Hematopoietic multipotent progenitor cell treated with erythropoietin and hydrocortisone succinate and interleukin-3 and kit ligand, for 15 days (in vitro differentiated cells): ENCODE measurements around the gene SYT4.
"Not testable (repeated sequence)": the region's sequence is repeated elsewhere in the genome, so short reads cannot be mapped to it uniquely, and the experiment has no call there.

Source experiments
- DNase-seq: peaks from one replicate; pipeline ENCODE4 v3.0.0-alpha.2; 2015; ENCODE audit warnings: low spot score

Gene SYT4

GRCh38 chr18:43277164-43277600 lies at the start of gene SYT4:
SYT4 (minus strand) TSS chr18:43277490; CDS start chr18:43277281, 209 bp downstream.
- DNase-seq = no peak

GRCh38 chr18:43322132-43322531 lies 44.8 kb upstream of the SYT4 start:
- DNase-seq = no peak

GRCh38 chr18:43314941-43315340 lies 37.7 kb upstream of the SYT4 start:
- DNase-seq = no peak

- no peak for DNase-seq
These were observed 35.6 kb upstream of the SYT4 start for GRCh38 chr18:43312891-43313290.

GRCh38 chr18:43310239-43310638 lies 32.9 kb upstream of the SYT4 start:
- no peak for DNase-seq

- no peak for DNase-seq
These were observed 26.1 kb upstream of the SYT4 start for GRCh38 chr18:43303376-43303775.

- DNase-seq = not testable (repeated sequence)
These were observed 8.9 kb upstream of the SYT4 start for GRCh38 chr18:43286187-43286586.

- DNase-seq = no peak
These were observed 6.0 kb upstream of the SYT4 start for GRCh38 chr18:43283299-43283698.

- DNase-seq = no peak
These were observed 1.9 kb upstream of the SYT4 start for GRCh38 chr18:43279015-43279744.

GRCh38 chr18:43278355-43278754 lies 1.1 kb upstream of the SYT4 start:
- DNase-seq = no peak

GRCh38 chr18:43276491-43276890 lies 799 bp downstream of the SYT4 start:
- no peak for DNase-seq

GRCh38 chr18:43275546-43275945 lies 1.7 kb downstream of the SYT4 start:
- DNase-seq = no peak

GRCh38 chr18:43274526-43274925 lies 2.8 kb downstream of the SYT4 start:
- no peak for DNase-seq

- peak; percentile 47 for DNase-seq
These were observed 5.5 kb downstream of the SYT4 start for GRCh38 chr18:43271593-43272432.

- no peak for DNase-seq
These were observed 9.5 kb downstream of the SYT4 start for GRCh38 chr18:43267818-43268217.

GRCh38 chr18:43265465-43265864 lies 11.8 kb downstream of the SYT4 start:
- DNase-seq = no peak

- DNase-seq = no peak
These were observed 28.6 kb downstream of the SYT4 start for GRCh38 chr18:43248610-43249249.

GRCh38 chr18:43247944-43248343 lies 29.3 kb downstream of the SYT4 start:
- no peak for DNase-seq

- no peak for DNase-seq
These were observed 38.9 kb downstream of the SYT4 start for GRCh38 chr18:43238429-43238828.

GRCh38 chr18:43236921-43237320 lies 40.4 kb downstream of the SYT4 start:
- DNase-seq = no peak

- DNase-seq = no peak
These were observed 42.4 kb downstream of the SYT4 start for GRCh38 chr18:43234889-43235288.

GRCh38 chr18:43222501-43222900 lies 54.8 kb downstream of the SYT4 start:
- no peak for DNase-seq

- DNase-seq = no peak
These were observed 56.6 kb downstream of the SYT4 start for GRCh38 chr18:43220691-43221090.
